ENCODE results near the gene HDAC9.

Gene HDAC9

DNA sequence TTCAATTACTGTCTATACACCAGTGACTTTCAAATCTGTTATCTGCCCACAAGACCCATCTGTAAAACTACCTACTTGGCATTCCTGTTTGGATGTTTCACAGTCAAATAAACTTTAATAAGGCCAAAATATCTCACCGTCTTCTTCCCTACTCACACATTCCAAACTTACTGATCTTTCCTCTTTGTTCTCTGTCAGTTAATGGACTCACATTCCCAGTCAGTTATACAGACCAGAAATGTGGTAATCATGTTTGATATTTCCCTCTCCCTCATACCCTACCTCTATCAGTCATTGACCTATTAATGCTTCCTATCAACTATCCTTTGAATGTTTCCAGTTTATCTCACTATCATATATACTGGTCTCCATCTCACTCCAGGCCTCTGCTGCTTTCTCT is 28.5 kb upstream of the HDAC9 start:
- H3K36me3 ChIP-seq (ENCODE audit: control insufficient read depth, insufficient read depth, low read length), result no peaks in the 10 kb centered on the region
- no peaks in the 10 kb centered on the region for H3K9me3 ChIP-seq (ENCODE audit: control insufficient read depth, low read length)
- H3K4me3 ChIP-seq (ENCODE audit: insufficient read depth, low read depth, low read length), result no peak overlapping the region
- no peaks in the 10 kb centered on the region for H3K27me3 ChIP-seq (ENCODE audit: control insufficient read depth, insufficient read depth, low read length, poor library complexity, severe bottlenecking)
- WGBS, 2 experiments, result 94 to 100% methylated on average over 1 of the region's 1 CpG
- H3K27ac ChIP-seq (ENCODE audit: insufficient read depth, low read depth, low read length, poor library complexity, severe bottlenecking), result no peak overlapping the region
- no peaks in the 10 kb centered on the region for H3K4me1 ChIP-seq (ENCODE audit: control insufficient read depth, insufficient read depth, low read length)

DNA sequence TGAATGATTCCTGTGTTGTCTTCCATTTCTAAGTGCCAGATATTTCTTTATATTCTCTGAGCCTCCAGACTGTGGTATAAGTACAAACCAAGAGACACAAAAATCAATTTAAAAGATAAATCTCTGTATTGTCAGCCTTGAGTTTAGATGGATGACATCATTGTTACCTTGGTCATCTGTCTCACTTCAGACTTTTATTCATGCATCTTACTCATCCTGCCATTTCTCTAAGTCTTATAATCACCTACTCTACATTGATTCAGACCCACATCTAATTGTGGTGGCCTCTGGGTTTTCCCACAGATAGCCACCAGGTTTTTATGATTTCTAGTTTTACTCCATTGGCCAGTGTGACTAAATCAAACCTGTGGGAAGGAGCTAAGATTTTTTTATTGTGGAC is 26.8 kb upstream of the HDAC9 start:
- H3K27me3 ChIP-seq (ENCODE audit: control insufficient read depth, insufficient read depth, low read length, poor library complexity, severe bottlenecking), result no peaks in the 10 kb centered on the region
- H3K9me3 ChIP-seq (ENCODE audit: control insufficient read depth, low read length), result no peaks in the 10 kb centered on the region
- H3K4me1 ChIP-seq (ENCODE audit: control insufficient read depth, insufficient read depth, low read length), result no peaks in the 10 kb centered on the region
- no peak overlapping the region for H3K27ac ChIP-seq (ENCODE audit: insufficient read depth, low read depth, low read length, poor library complexity, severe bottlenecking)
- H3K36me3 ChIP-seq (ENCODE audit: control insufficient read depth, insufficient read depth, low read length), result no peaks in the 10 kb centered on the region
- no peak overlapping the region for H3K4me3 ChIP-seq (ENCODE audit: insufficient read depth, low read depth, low read length)

GRCh38 chr7:18469316-18469715 is 26.2 kb upstream of the HDAC9 start:
- WGBS, 2 experiments, result 88 to 100% methylated on average over 1 of the region's 1 CpG
- H3K4me3 ChIP-seq (ENCODE audit: insufficient read depth, low read depth, low read length), result no peak overlapping the region
- H3K36me3 ChIP-seq (ENCODE audit: control insufficient read depth, insufficient read depth, low read length), result no peaks in the 10 kb centered on the region
- H3K9me3 ChIP-seq (ENCODE audit: control insufficient read depth, low read length), result no peaks in the 10 kb centered on the region
- no peaks in the 10 kb centered on the region for H3K4me1 ChIP-seq (ENCODE audit: control insufficient read depth, insufficient read depth, low read length)
- no peak overlapping the region for H3K27ac ChIP-seq (ENCODE audit: insufficient read depth, low read depth, low read length, poor library complexity, severe bottlenecking)
- H3K27me3 ChIP-seq (ENCODE audit: control insufficient read depth, insufficient read depth, low read length, poor library complexity, severe bottlenecking), result no peaks in the 10 kb centered on the region

DNA sequence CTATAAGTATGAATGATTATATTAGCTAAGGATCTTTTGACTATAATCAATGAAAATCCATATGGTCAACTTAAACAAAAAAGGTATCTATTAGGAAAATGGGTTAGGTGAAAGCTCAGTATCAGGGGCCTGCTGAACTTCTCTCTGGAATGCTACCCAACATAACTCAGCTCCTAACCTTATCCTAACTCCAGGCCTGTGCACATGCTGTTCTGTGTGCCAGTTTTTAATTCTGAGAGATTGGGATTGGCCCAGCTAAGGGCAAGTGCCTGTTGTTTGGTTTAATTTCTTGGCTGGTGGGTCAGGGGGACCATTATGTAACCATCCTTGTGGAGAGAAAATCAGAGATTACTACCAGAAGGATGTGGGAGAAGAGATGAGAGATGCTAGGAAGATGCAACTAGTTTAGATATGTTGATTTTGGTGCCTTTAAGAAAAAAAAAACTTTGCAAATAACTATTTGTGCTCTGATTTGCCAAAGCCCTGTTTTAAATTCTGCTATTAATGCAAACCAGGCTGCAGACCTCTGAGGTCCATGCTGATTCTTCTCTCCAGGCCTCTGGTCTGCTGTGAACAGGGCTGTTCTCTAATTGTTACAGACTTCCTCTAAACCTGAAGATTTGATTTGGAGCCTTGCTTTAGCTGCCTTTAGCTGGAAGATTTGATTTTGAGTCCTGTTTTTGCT is 23.9 kb upstream of the HDAC9 start:
- Histone ChIP-seq H3K4me3 (ENCODE audit: insufficient read depth, low read depth, low read length) (no peak overlapping the region), H3K36me3 (ENCODE audit: control insufficient read depth, insufficient read depth, low read length) (no peaks in the 10 kb centered on the region), H3K27ac (ENCODE audit: insufficient read depth, low read depth, low read length, poor library complexity, severe bottlenecking) (no peak overlapping the region), H3K4me1 (ENCODE audit: control insufficient read depth, insufficient read depth, low read length) (no peaks in the 10 kb centered on the region), H3K9me3 (ENCODE audit: control insufficient read depth, low read length) (no peaks in the 10 kb centered on the region), H3K27me3 (ENCODE audit: control insufficient read depth, insufficient read depth, low read length, poor library complexity, severe bottlenecking) (no peaks in the 10 kb centered on the region)

GRCh38 chr7:18472161-18472483 is 23.4 kb upstream of the HDAC9 start:
- H3K36me3 ChIP-seq (ENCODE audit: control insufficient read depth, insufficient read depth, low read length), result no peaks in the 10 kb centered on the region
- H3K4me3 ChIP-seq (ENCODE audit: insufficient read depth, low read depth, low read length), result no peak overlapping the region
- no peaks in the 10 kb centered on the region for H3K9me3 ChIP-seq (ENCODE audit: control insufficient read depth, low read length)
- H3K27ac ChIP-seq (ENCODE audit: insufficient read depth, low read depth, low read length, poor library complexity, severe bottlenecking), result no peak overlapping the region
- WGBS, 2 experiments, result 92 to 96% methylated on average over 2 of the region's 2 CpGs
- no peaks in the 10 kb centered on the region for H3K4me1 ChIP-seq (ENCODE audit: control insufficient read depth, insufficient read depth, low read length)
- H3K27me3 ChIP-seq (ENCODE audit: control insufficient read depth, insufficient read depth, low read length, poor library complexity, severe bottlenecking), result no peaks in the 10 kb centered on the region

DNA sequence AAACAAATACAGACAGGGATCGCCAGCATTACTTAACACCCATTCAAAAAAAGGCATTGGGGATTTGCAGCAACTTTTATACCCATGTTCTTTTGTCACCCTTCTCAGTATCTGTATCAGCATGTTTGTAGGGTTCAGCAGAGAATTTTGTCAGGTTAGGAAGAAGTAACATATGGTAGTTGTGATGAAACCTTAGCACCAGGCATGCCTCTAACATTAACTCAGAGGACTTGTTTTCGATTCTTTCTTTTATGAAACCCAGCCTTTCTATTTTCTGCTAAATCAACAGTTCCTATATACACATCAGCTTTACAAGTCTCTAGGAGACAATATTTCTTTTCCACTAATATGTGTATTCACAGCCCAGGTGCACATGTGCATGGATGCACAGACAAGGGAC is 22.4 kb upstream of the HDAC9 start:
- WGBS, 2 experiments, result 94% methylated on average over 2 of the region's 2 CpGs
- no peak overlapping the region for H3K27ac ChIP-seq (ENCODE audit: insufficient read depth, low read depth, low read length, poor library complexity, severe bottlenecking)
- no peaks in the 10 kb centered on the region for H3K4me1 ChIP-seq (ENCODE audit: control insufficient read depth, insufficient read depth, low read length)
- H3K36me3 ChIP-seq (ENCODE audit: control insufficient read depth, insufficient read depth, low read length), result no peaks in the 10 kb centered on the region
- H3K4me3 ChIP-seq (ENCODE audit: insufficient read depth, low read depth, low read length), result no peak overlapping the region
- no peaks in the 10 kb centered on the region for H3K9me3 ChIP-seq (ENCODE audit: control insufficient read depth, low read length)
- no peaks in the 10 kb centered on the region for H3K27me3 ChIP-seq (ENCODE audit: control insufficient read depth, insufficient read depth, low read length, poor library complexity, severe bottlenecking)

- WGBS, 2 experiments, result 78 to 92% methylated on average over 1 of the region's 1 CpG
- Histone ChIP-seq H3K9me3 (ENCODE audit: control insufficient read depth, low read length) (no peaks in the 10 kb centered on the region), H3K36me3 (ENCODE audit: control insufficient read depth, insufficient read depth, low read length) (no peaks in the 10 kb centered on the region), H3K27me3 (ENCODE audit: control insufficient read depth, insufficient read depth, low read length, poor library complexity, severe bottlenecking) (no peaks in the 10 kb centered on the region), H3K4me1 (ENCODE audit: control insufficient read depth, insufficient read depth, low read length) (no peaks in the 10 kb centered on the region), H3K4me3 (ENCODE audit: insufficient read depth, low read depth, low read length) (no peak overlapping the region), H3K27ac (ENCODE audit: insufficient read depth, low read depth, low read length, poor library complexity, severe bottlenecking) (no peak overlapping the region)
Observed at GRCh38 chr7:18474944-18475343, 20.6 kb upstream of the HDAC9 start.

GRCh38 chr7:18475488-18475887 is 20.1 kb upstream of the HDAC9 start:
- Histone ChIP-seq H3K4me3 (ENCODE audit: insufficient read depth, low read depth, low read length) (no peak overlapping the region), H3K4me1 (ENCODE audit: control insufficient read depth, insufficient read depth, low read length) (no peaks in the 10 kb centered on the region), H3K36me3 (ENCODE audit: control insufficient read depth, insufficient read depth, low read length) (no peaks in the 10 kb centered on the region), H3K9me3 (ENCODE audit: control insufficient read depth, low read length) (no peaks in the 10 kb centered on the region), H3K27ac (ENCODE audit: insufficient read depth, low read depth, low read length, poor library complexity, severe bottlenecking) (no peak overlapping the region), H3K27me3 (ENCODE audit: control insufficient read depth, insufficient read depth, low read length, poor library complexity, severe bottlenecking) (no peaks in the 10 kb centered on the region)
- WGBS, 2 experiments, result 97 to 100% methylated on average over 2 of the region's 2 CpGs

DNA sequence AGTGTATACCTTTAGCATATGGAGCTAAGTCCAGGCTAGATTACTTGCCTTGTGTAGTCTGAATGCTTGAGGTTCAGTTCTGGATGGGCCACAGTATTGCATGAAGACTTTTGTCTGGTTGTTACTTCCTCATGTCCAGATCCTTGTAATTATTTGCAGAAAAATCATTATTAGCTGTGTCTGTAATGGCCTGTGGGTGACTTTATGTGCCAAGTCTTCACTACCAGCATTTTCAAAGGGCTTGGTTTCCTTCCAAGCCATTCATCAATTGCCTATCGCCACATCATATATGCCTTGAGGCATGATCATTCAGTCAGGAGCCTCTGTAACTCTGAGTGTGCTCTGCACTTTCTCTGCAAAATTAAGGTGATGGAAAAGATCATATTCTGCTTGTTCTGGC is 13.8 kb upstream of the HDAC9 start:
- Histone ChIP-seq H3K4me3 (ENCODE audit: insufficient read depth, low read depth, low read length) (no peak overlapping the region), H3K27ac (ENCODE audit: insufficient read depth, low read depth, low read length, poor library complexity, severe bottlenecking) (no peak overlapping the region), H3K36me3 (ENCODE audit: control insufficient read depth, insufficient read depth, low read length) (no peaks in the 10 kb centered on the region), H3K27me3 (ENCODE audit: control insufficient read depth, insufficient read depth, low read length, poor library complexity, severe bottlenecking) (no peaks in the 10 kb centered on the region), H3K9me3 (ENCODE audit: control insufficient read depth, low read length) (no peaks in the 10 kb centered on the region), H3K4me1 (ENCODE audit: control insufficient read depth, insufficient read depth, low read length) (no peaks in the 10 kb centered on the region)
- 92 to 100% methylated on average over 1 of the region's 1 CpG for WGBS, 2 experiments

DNA sequence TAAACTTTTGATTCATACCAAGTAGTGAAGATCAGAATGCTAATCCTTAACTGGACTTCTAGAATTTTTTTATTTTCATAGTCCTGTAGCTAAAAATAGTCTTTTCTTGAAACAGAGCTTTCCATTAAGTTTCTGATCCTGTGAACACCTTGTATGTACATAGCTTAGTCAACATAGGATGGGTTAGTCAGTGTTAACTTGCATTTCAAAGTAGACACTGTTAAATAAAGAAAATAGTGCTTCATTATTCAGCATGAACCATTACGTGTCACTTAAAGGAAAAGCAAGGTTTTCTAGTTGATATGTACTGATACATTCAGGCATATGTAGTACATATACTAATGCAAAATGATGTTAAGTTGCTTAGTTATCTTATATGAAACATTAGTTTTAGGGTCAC is 7.5 kb upstream of the HDAC9 start:
- no peaks in the 10 kb centered on the region for H3K4me1 ChIP-seq (ENCODE audit: control insufficient read depth, insufficient read depth, low read length)
- no peak overlapping the region for H3K27ac ChIP-seq (ENCODE audit: insufficient read depth, low read depth, low read length, poor library complexity, severe bottlenecking)
- no peaks in the 10 kb centered on the region for H3K9me3 ChIP-seq (ENCODE audit: control insufficient read depth, low read length)
- H3K36me3 ChIP-seq (ENCODE audit: control insufficient read depth, insufficient read depth, low read length), result no peaks in the 10 kb centered on the region
- WGBS, 2 experiments, result 80 to 88% methylated on average over 1 of the region's 1 CpG
- no peak overlapping the region for H3K4me3 ChIP-seq (ENCODE audit: insufficient read depth, low read depth, low read length)
- H3K27me3 ChIP-seq (ENCODE audit: control insufficient read depth, insufficient read depth, low read length, poor library complexity, severe bottlenecking), result no peaks in the 10 kb centered on the region

- H3K9me3 ChIP-seq (ENCODE audit: control insufficient read depth, low read length), result no peaks in the 10 kb centered on the region
- WGBS, 2 experiments, result 90 to 96% methylated on average over 2 of the region's 2 CpGs
- H3K27me3 ChIP-seq (ENCODE audit: control insufficient read depth, insufficient read depth, low read length, poor library complexity, severe bottlenecking), result no peaks in the 10 kb centered on the region
- H3K4me1 ChIP-seq (ENCODE audit: control insufficient read depth, insufficient read depth, low read length), result no peaks in the 10 kb centered on the region
- no peaks in the 10 kb centered on the region for H3K36me3 ChIP-seq (ENCODE audit: control insufficient read depth, insufficient read depth, low read length)
- H3K27ac ChIP-seq (ENCODE audit: insufficient read depth, low read depth, low read length, poor library complexity, severe bottlenecking), result no peak overlapping the region
- no peak overlapping the region for H3K4me3 ChIP-seq (ENCODE audit: insufficient read depth, low read depth, low read length)
Observed at GRCh38 chr7:18489624-18490023, 5.9 kb upstream of the HDAC9 start.

Data from ectodermal cell (in vitro differentiated cells).